WERI-Rb-1 (cell line): ENCODE measurements around the gene FAM72A.
"Not testable (repeated sequence)": the region's sequence is repeated elsewhere in the genome, so short reads cannot be mapped to it uniquely, and the experiment has no call there.

Source experiments
- DNase-seq: peaks from one replicate; pipeline ENCODE4 v3.0.0-alpha.2; 2020
- H3K27ac ChIP-seq: fragments of 250-450 bp; sonication (Bioruptor Pico); 2 replicates; pipeline ENCODE4 v1.5.1; 2020; ENCODE audit warnings: mild to moderate bottlenecking, moderate library complexity
- H3K27me3 ChIP-seq: fragments of 250-450 bp; sonication (Bioruptor Pico); 2 replicates; pipeline ENCODE4 v1.5.1; 2021; ENCODE audit warnings: mild to moderate bottlenecking, low read depth, moderate library complexity; ENCODE audit not compliant: insufficient read depth, severe bottlenecking
- H3K36me3 ChIP-seq: fragments of 250-450 bp; sonication (Bioruptor Pico); 2 replicates; pipeline ENCODE4 v1.5.1; 2020; ENCODE audit warnings: mild to moderate bottlenecking, moderate library complexity
- H3K4me3 ChIP-seq: 2 replicates; pipeline ENCODE4 v1.5.1; 2011; ENCODE audit warnings: low read depth, mild to moderate bottlenecking, control low read depth, low read length
- H3K9me3 ChIP-seq: fragments of 250-450 bp; sonication (Bioruptor Pico); 2 replicates; pipeline ENCODE4 v1.5.1; 2021; ENCODE audit warnings: mild to moderate bottlenecking, moderate library complexity; ENCODE audit not compliant: severe bottlenecking

FAM72A gene

DNA sequence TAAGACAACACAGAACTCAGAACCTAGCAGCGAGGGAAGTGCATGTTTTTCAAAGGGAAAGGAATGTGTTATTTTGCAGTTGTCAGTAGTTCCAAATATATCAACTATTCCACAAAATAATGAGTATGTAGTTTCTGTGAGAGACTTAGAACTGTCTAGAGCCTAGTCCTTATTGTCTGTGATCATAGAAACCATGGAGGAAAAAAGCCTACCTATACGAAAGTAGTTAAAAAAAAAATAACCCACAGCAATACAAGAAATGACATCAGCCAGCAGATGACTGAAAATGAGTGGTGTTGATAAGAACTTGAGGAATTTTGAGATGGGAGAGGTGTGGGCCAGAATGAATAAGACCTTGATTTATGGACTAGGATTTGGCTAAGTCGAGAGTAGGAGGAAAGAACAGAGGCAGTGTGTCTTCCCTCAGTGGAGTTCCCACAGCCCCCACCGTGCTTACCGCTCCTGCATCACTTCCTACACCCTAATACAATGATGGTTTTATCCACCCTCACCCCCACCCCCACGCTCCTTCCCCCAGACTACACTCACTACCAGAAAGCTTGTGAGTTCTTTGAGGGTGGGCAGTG lies 21.6 kb upstream of the FAM72A start:
- not testable (repeated sequence) for H3K9me3 ChIP-seq, H3K27me3 ChIP-seq, DNase-seq, H3K36me3 ChIP-seq, H3K27ac ChIP-seq, H3K4me3 ChIP-seq

DNA sequence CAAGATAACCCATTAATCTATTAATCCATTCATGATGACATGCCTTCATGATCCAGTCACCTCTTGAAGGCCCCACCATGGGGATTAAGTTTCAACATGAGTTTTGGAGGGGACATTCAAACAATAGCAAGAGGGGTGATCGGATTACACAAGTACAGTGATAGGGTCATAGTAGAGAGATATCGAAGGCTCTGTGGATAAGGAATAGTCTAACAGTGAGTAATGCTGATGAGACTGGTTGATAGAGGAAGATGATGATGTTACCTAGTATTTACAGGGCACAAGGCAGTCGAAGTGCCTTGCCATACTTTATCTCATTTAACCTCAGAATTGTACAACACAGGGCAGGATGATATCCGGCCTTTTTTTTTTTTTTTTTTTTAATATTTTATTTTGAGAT lies 18.9 kb upstream of the FAM72A start:
- not testable (repeated sequence) for H3K27ac ChIP-seq, H3K4me3 ChIP-seq, H3K36me3 ChIP-seq, DNase-seq, H3K9me3 ChIP-seq, H3K27me3 ChIP-seq

DNA sequence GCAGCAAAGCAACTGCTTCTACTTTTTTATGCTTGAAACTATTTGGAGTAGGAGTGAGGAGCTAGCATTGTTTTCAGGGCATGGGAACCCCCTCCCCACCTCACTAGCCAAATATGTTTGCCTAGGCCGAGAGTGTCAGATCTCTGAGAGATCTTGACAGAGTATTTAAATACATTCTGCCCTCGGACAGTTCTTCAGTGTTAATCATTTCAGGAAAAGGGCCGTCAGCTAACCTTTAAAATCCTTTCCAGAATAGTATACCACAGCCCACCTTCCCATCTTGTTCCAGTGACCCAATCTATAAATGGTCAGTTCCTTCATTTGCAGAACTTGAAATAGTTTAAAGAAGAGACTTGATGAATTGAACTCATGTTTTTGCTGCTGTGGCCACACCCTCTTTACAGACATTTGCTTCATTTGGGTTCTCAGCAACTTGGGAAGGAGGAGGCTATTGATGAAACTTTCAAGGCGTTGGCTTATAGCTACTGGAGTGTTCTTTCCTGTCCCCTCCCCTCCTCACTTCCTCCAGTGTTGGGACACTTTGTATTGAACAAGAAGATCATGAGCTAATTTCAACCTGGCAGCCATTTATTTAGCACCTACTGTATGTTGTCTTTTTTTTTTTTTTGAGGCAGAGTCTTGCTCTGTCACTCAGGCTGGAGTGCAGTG lies 17.8 kb upstream of the FAM72A start:
- H3K27me3 ChIP-seq, H3K9me3 ChIP-seq, H3K27ac ChIP-seq, DNase-seq, H3K36me3 ChIP-seq, H3K4me3 ChIP-seq: not testable (repeated sequence)

DNA sequence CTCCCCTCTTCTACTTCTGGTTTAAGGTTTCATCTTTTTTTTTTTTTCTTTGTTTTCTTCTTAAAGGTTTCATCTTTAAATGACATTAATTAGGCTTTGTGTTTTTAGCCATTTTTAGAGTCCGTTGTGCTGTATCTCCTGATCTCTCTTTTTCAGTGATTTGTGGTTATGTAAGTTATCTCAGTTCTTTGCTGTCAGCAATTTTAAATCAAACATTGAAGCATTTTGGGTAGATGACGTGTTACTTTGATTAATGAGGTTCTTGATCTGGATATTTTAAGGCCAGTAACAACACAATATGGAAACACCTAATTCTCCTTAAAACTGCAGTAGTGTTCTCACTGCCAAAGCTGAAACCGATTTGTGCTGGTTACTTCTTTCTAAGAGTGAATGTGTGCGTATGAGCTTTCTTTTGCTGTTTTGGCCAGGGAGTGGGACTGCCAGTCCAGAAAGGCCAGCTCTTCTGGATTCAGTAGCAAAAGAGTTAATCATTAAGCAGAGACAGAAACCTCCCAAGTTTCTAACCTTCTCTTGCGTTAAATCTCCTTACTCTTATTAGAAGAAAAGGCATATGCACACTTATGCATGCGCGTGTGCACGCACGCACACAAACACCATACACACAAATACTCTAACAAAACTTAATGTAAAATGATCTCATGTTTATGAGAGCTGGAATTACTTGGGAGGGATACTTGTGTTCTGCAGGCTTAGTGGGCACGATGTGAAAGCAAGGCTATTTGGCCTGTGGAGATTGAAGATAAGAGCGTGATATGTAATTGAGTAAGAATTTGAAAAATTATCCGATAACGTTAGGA lies 17.1 kb upstream of the FAM72A start:
- H3K27ac ChIP-seq, H3K4me3 ChIP-seq, DNase-seq, H3K36me3 ChIP-seq, H3K9me3 ChIP-seq, H3K27me3 ChIP-seq: not testable (repeated sequence)

DNA sequence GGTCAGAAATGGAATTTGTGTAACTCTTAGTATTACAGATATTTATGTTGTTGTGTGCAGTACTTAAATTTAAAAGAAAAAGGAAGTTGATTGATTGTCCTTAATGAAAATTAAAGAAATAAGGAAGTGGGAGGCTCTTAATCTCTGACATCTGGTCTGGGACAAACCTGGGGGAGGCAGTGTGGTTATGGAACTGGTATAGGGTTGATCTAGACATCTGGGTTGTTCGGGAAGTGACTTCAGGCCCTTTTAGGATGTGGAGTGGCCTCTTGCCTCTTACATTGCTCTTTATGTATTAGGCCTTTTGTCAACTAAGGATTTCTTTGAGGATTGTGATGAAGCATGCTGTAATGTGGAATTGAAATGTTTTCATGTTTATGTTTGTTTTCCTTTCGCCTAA lies 16.1 kb upstream of the FAM72A start:
- H3K27ac ChIP-seq, DNase-seq, H3K4me3 ChIP-seq, H3K9me3 ChIP-seq, H3K27me3 ChIP-seq, H3K36me3 ChIP-seq: not testable (repeated sequence)

DNA sequence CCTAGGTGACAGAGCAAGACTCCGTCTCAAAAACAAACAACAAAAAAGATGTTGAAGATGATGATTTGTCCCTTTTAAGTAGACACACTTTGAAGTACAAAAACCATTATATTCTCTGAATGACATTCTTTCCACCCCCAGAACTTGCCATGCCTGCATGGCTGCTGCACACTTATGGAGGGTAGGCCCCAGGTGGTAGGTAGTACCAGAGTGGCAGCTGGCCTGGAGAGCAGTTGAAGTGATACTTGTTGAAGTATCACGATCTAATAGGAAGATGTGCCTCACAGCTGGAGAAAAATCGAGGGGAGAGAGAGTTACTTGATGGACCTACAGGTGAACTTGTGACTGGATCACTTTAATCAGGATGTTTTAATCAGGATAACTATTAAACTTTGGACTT lies 15.6 kb upstream of the FAM72A start:
- not testable (repeated sequence) for H3K9me3 ChIP-seq, H3K27me3 ChIP-seq, H3K36me3 ChIP-seq, DNase-seq, H3K27ac ChIP-seq, H3K4me3 ChIP-seq

DNA sequence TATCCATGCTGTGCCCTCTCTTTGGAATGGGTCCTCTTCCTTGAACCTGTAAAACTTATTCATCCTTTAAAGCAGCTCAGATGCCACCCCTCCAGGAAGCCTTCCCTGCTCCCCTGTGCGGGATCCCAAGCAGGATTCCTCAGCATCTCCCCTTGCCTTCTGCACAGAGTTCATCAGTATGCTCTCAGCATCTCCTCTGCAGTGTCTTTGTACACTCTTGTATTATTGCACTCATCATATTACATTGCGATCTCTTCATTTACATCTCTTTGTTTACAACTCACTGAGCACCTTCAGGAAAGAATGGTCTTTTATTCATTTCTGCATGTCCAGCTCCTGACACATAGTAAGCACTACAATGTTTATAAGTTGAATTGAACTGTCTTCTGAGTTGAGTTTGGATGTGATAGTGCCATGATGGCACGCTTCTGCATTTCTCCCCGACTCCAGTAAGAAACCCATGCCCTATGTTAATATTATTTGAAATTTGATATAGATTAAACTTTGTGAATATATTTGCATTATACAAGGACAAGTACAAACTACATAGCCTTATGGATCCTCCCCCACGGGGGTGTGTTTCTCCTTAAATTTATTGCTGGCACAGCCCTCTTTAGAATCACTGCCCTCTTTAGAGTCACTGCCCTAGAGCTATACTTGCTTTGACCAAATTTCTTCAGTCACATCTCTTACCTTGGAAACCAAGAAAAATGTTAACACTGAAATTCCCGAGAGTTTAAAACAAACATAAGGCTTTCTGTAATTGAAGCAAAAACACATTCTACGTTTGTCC lies 13.2 kb upstream of the FAM72A start:
- not testable (repeated sequence) for DNase-seq, H3K27ac ChIP-seq, H3K27me3 ChIP-seq, H3K36me3 ChIP-seq, H3K4me3 ChIP-seq, H3K9me3 ChIP-seq

DNA sequence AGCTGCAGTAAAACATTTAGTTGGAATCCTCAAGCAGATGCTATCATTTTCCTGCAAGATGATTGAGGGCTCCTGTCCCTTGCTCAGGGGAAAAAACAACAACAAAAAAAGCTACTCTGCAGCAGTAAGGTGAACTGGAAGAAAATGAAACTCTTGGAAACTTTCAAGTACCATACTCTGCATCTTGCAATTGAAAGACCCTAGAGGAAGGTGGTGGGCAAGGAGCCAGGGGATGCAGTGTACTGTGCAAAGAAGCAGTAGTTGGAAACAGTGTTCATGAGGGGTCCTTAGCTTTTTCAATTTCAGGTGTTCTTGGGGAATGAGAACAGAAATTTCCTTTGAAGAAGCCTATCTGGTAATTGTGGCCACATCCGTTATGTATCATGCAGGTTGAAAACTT lies 8.2 kb upstream of the FAM72A start:
- H3K27ac ChIP-seq, DNase-seq, H3K4me3 ChIP-seq, H3K36me3 ChIP-seq, H3K27me3 ChIP-seq, H3K9me3 ChIP-seq: not testable (repeated sequence)

DNA sequence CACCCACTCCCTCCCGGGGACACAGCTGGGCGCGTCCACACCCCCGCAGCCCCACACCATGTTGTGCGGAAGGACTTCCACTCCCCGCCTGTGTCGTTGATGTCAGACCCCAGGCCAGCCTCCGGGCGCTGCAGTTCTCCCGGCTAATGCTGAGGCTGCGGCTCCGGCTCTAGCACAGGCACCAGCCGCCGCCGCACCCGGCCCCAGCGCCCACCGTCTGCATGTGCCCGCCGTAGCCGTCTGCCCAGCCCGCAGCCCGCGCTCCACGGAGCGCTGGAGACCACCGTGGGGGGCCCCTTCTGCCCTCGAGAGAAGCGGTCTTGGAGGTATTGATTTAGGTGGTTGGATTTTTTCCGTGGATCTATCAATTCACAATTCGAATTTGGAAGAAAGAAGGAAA lies 2.9 kb upstream of the FAM72A start:
- not testable (repeated sequence) for H3K36me3 ChIP-seq, H3K9me3 ChIP-seq, H3K27me3 ChIP-seq, H3K27ac ChIP-seq
- H3K4me3 ChIP-seq = peak overlapping the region; percentile 25; the same call in 1 of the 2 replicates
- peak; percentile 30 for DNase-seq

DNA sequence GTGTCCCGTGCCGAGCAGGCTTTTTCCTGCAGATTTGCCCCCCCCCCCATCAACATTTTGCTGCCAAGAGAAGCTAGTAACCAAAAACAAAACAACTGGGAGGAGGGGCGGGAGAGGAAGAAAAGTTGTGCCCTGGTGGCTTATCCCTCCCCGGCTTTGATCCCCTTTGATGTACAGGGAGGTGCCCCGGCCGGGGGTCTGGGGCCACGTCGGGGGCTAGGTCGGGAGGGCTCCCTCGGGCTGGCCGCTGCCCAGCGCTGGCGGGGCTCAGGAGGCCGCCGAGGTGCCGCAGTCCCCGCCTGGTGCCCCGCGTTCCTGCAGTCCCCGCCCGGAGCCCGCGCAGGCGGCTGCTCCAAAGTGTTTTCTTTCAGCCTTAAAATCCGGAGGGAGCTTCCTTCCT lies 2.2 kb upstream of the FAM72A start:
- DNase-seq = peak; percentile 19
- not testable (repeated sequence) for H3K27ac ChIP-seq, H3K9me3 ChIP-seq, H3K27me3 ChIP-seq, H3K36me3 ChIP-seq
- peak overlapping the region; percentile 58 for H3K4me3 ChIP-seq

DNA sequence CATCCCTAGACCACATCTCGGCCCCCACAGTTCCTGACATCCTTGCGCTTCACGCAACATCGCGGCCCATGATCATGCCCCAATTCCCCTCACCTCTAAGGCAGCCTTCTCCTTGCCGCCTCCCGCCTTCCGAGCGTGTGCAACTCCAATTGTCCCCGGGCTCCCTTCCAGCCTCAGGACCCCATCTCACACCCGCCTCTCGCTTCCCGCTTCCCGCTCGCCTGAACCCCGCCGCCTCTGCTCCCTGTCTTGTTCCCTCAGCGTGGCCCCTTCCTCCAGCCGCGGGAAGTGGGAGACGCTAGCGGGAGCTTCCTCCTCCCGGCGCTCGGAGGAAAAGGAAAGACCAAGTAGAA lies 1.5 kb upstream of the FAM72A start:
- H3K27ac ChIP-seq, H3K9me3 ChIP-seq, H3K27me3 ChIP-seq, DNase-seq, H3K36me3 ChIP-seq: not testable (repeated sequence)
- peak overlapping the region; percentile 49 for H3K4me3 ChIP-seq

DNA sequence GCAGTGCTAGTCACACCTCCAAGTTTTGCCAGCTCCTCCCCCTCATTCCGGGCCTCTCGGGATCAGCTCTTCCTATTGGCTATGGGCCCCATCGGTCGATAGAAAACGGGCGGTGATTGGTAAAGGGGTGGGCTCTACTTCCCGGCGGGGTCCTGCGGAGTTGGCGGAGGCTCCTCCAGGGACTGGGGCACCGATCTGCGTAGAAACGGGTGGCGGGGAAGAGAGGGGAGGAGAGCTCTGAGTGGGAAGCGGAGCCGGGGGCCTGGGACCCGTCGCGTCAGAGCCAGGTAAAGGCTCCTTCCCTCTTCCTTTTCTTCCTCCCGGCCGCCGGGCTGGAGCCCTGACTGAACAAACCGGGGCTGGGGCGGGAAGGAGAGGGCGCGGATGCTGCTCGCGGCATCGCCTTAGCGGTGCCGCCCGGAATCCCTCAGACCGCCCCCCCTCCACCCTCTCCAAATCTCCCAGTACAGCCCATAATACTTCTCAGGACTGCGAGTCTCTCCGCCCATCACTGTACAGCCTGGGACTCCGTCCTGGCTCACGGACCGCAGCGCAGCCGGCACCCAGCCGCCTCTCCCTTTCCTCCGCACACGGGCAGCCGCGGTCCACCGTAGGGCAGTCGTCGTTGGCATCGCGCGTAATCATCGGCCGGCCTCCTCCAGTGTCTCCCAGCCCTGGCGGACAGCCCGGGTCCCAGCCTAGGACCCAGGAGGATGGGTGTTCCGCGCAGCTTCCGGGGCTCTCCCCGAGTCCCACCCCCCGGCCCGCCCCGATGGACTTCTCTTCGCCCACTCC lies 922 bp upstream of the FAM72A start, which contains the start of gene SRGAP2:
TSS of gene SRGAP2 (plus strand) at position 178 of the 795 bp plus-strand sequence. CDS start 2,430 bp downstream, outside the sequence.
- DNase-seq = peak; percentile 95
- not testable (repeated sequence) for H3K27ac ChIP-seq, H3K27me3 ChIP-seq, H3K9me3 ChIP-seq, H3K36me3 ChIP-seq
- peak within 1 kb of the TSS; percentile 63 for H3K4me3 ChIP-seq

DNA sequence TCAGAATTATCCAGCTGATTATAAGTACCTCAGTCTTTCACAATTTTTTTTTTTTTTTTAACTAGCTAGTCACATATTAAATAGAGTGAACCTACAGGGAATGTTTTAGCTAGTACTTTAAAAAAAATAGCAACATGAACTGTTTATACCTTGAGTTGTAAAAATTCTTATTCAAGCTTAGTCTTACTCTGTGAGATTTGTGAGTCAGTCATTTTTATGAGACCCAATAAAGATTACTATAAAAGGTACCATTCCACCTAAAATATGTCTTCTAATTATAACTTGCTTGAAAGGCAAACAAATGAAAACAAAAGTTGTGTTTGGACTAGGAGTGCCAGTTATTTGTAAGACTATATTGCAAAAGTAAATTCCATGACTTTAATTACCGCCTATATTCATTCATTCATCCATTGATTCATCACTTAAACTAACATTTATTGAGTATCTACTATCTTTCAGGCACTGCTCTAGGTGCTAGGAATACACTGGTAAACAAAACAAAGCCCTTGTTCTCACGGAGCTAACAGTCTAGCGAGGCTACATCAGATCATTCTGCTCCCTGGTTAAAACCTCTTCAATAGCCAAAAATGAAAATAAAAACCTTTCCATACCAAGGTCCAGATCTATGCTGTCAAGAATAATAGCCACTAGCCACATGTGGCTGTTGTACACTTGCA lies 5.8 kb downstream of the FAM72A start:
- H3K4me3 ChIP-seq, H3K27me3 ChIP-seq, H3K36me3 ChIP-seq, H3K9me3 ChIP-seq, DNase-seq, H3K27ac ChIP-seq: not testable (repeated sequence)
